GM23248 (cell line): ENCODE measurements around the gene DUSP19.

Source experiments
- EZH2 ChIP-seq: fragments of 200-600 bp; sonication (generic); IDR thresholded peaks from 2 replicates; pipeline ENCODE4 v1.6.1; 2018; ENCODE audit warnings: antibody characterized with exemption, mild to moderate bottlenecking; ENCODE audit not compliant: insufficient read depth, poor library complexity, severe bottlenecking
- EZH2phosphoT487 ChIP-seq: fragments of 200-600 bp; sonication (generic); IDR thresholded peaks from 2 replicates; pipeline ENCODE4 v1.6.1; 2018; ENCODE audit warnings: antibody characterized with exemption, moderate library complexity, mild to moderate bottlenecking, low read depth; ENCODE audit not compliant: insufficient read depth

DNA sequence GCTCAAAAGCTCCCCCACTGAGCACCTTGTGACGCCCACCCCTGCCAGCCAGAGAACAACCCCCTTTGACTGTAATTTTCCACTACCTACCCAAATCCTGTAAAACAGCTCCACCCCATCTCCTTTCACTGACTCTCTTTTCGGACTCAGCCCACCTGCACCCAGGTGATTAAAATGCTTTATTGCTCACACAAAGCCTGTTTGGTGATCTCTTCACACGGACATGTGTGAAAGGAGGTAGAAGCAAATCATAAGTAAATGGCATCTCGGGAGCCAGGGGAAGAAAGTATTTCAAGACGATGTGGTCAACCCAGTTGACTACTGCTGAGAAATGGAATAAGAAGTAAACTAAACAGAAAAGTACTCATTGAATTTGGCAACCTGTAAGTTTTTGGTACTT lies 29.1 kb upstream of the DUSP19 start:
- no peak for TF ChIP-seq EZH2
- TF ChIP-seq EZH2phosphoT487: no peak
